VCaP (cell line): ENCODE data around the gene TOB1.

ENCODE experiments used
- H3K27ac ChIP-seq: fragments of 450-650 bp; 2 replicates; pipeline ENCODE4 v1.5.1; 2017
- CTCF ChIP-seq: fragments of 450-650 bp; conservative IDR thresholded peaks from 2 replicates; pipeline ENCODE4 v1.5.1; 2017; ENCODE audit warnings: mild to moderate bottlenecking, moderate library complexity

Gene TOB1

DNA sequence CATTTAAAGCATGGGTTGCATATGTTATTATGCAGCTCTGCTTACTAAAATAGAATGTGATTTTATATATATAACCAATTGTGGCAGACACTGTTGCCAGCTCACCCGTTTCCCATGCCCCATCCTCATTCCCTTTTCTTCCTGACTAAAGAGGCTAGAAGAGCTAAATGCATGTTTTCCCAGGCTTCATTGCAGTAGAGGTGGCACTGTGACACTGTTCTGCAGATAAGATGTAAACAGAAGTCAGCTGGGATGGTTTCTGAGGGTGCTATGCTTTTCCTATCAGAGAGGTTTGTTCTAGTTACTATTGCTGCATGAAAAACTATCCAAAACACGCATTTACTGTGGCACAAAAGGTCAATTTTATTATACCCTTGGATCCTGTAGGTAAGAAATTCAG is 5.7 kb upstream of the TOB1 start:
- no peak overlapping the region for H3K27ac ChIP-seq
- TF ChIP-seq CTCF, result no peak

- no peak overlapping the region for H3K27ac ChIP-seq
- TF ChIP-seq CTCF, result no peak
These were observed 5.2 kb upstream of the TOB1 start for GRCh38 chr17:50871364-50871763.

DNA sequence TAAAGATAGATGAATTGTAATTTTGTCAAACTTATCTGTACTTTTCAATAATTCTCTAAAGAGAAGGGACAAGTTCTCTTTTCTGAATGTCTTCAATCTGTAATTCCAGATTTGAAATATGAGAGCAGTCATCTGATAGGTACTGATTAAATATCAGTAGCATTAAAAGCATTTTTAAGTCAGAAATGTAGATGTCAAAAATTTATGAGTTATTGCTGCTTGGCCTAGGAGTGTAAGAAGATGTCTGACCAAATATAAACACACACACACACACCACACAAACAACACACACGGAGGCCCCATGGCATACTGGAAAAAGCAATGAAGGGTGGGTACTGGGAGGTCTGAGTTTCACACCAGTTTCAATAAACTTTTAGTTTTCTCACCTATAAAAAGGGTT is 2.4 kb upstream of the TOB1 start:
- TF ChIP-seq CTCF, result no peak
- H3K27ac ChIP-seq, result peak overlapping the region; percentile 100

- H3K27ac ChIP-seq, result peak overlapping the region; percentile 100
- TF ChIP-seq CTCF, result no peak
These were observed 1.9 kb upstream of the TOB1 start for GRCh38 chr17:50868140-50868438.

GRCh38 chr17:50867363-50868139 is 1.4 kb upstream of the TOB1 start:
- no peak for TF ChIP-seq CTCF
- H3K27ac ChIP-seq, result peak overlapping the region; percentile 100

GRCh38 chr17:50866950-50867362 is 802 bp upstream of the TOB1 start:
- peak overlapping the region; percentile 100 for H3K27ac ChIP-seq
- TF ChIP-seq CTCF, result no peak

DNA sequence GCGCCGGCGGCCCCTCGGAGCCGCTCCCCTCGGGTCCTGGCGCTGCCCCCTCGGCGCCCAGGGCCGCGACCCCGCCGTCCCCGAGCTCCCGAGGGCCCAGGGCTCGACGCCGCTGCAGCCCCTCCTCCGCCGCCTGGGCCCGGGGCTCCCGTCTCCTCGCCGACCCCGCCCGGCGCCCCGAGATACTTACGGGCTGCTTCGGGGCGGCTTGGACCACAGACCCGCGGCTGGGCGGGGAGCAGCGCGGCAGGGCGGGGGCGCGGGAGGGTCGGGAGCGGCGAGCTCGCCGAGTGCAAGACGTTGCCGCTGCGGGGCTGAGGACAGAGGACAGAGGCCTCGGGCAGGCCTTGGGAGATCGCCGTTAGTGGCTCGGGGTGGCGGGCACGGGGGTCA is 290 bp downstream of the TOB1 start:
- peak overlapping the region; percentile 100 for H3K27ac ChIP-seq
- no peak for TF ChIP-seq CTCF
